Calu3 (cell line): ENCODE measurements around the gene SBF2. TPM values are rescaled to one million over a fixed set of nuclear protein-coding genes. Genes with fewer than 3 reads are reported as not detected.

Experiments used
- BruUV-seq: library from RNA; stranded (reverse); fragments of 400-500 nt; replicated peaks from 2 replicates; lab custom pipeline; 2021; lab: Mats Ljungman, UMichigan
- CTCF ChIA-PET: fragments of 300-600 bp; sonication (Branson Sonifier 250); formaldehyde crosslinking; loops from one replicate; lab custom pipeline; 2022; ENCODE audit warnings: antibody characterized with exemption; lab: Charles Lee
- DNase-seq: peaks from one replicate; pipeline ENCODE4 v3.0.0; 2022
- H3K27ac Mint-ChIP-seq: one replicate; pipeline ENCODE4 v1.8.0; 2022; ENCODE audit warnings: mixed read lengths; ENCODE audit not compliant: unreplicated experiment
- H3K27me3 Mint-ChIP-seq: one replicate; pipeline ENCODE4 v1.8.0; 2022; ENCODE audit warnings: mixed read lengths; ENCODE audit not compliant: unreplicated experiment
- H3K36me3 Mint-ChIP-seq: one replicate; pipeline ENCODE4 v1.8.0; 2022; ENCODE audit warnings: mild to moderate bottlenecking, moderate library complexity, mixed read lengths; ENCODE audit not compliant: insufficient read depth, unreplicated experiment
- H3K4me1 Mint-ChIP-seq: one replicate; pipeline ENCODE4 v1.8.0; 2022; ENCODE audit warnings: mild to moderate bottlenecking, low read depth, mixed read lengths; ENCODE audit not compliant: unreplicated experiment
- H3K4me3 Mint-ChIP-seq: one replicate; pipeline ENCODE4 v1.8.0; 2022; ENCODE audit warnings: mild to moderate bottlenecking, low read depth, moderate library complexity, mixed read lengths; ENCODE audit not compliant: unreplicated experiment
- H3K9me3 Mint-ChIP-seq: one replicate; pipeline ENCODE4 v1.8.0; 2022; ENCODE audit warnings: low read depth, mixed read lengths; ENCODE audit not compliant: unreplicated experiment
- CTCF ChIP-seq: fragments of 200-600 bp; IDR thresholded peaks from one replicate; pipeline ENCODE4 v1.8.0; 2022; ENCODE audit warnings: antibody characterized with exemption; ENCODE audit not compliant: unreplicated experiment
- intact Hi-C: fragments of 100-400 bp; cut with micrococcal nuclease; formaldehyde crosslinking; loops from one replicate; pipeline ENCODE4 v1.10.0; 2022; ENCODE audit not compliant: unreplicated experiment
- total RNA-seq: library from RNA; stranded (reverse); gene quantifications from 2 replicates; pipeline ENCODE4 v1.2.3, GENCODE V29; 2022

The SBF2 gene
- total RNA-seq, 1 experiment from 2014 or later, result 39.0 TPM

DNA sequence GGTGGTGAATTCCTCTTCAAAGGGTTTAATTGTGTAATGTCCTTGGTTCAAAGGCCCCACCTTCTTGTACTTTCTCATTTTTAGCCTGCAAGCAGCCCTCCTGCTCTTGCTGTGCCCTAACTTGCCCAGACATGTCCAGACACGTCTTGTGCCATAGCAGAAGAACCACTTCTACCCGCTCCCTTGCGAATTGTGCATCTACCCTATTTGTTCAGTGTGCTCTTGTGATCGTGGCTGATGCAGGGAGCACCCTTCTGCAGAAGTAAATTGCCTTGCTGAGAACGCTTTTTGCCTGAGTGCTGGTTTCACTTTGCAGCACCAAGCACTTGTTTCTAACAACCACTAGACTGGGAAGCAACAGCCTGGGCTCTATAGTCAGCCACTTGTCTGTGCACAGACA is 249.4 kb downstream of the SBF2 start:
- no TSS peak for BruUV-seq

GRCh38 chr11:10042699-10043098 is 251.3 kb downstream of the SBF2 start:
- Mint-ChIP-seq H3K36me3 (no peaks in the 10 kb centered on the region), H3K27me3 (no peaks in the 10 kb centered on the region), H3K4me1 (no peaks in the 10 kb centered on the region), H3K4me3 (no peak overlapping the region), H3K27ac (no peak overlapping the region), H3K9me3 (peaks cover 12% of the 10 kb centered on the region)
- no peak for DNase-seq
- intact Hi-C loops, result no loop called here
- BruUV-seq, result no TSS peak
- CTCF ChIA-PET, result no interaction called here
- no peak for TF ChIP-seq CTCF

More for the DNA sequence above, 249.4 kb downstream of the SBF2 start:
- Mint-ChIP-seq H3K4me1 (no peaks in the 10 kb centered on the region), H3K27me3 (no peaks in the 10 kb centered on the region), H3K36me3 (no peaks in the 10 kb centered on the region), H3K9me3 (peaks cover 12% of the 10 kb centered on the region), H3K27ac (no peak overlapping the region), H3K4me3 (no peak overlapping the region)
- no peak for DNase-seq
- no peak for TF ChIP-seq CTCF
- CTCF ChIA-PET, result no interaction called here
- intact Hi-C loops, result no loop called here

- Mint-ChIP-seq H3K27ac (no peak overlapping the region), H3K9me3 (peaks cover 9% of the 10 kb centered on the region), H3K4me1 (no peaks in the 10 kb centered on the region), H3K27me3 (no peaks in the 10 kb centered on the region), H3K36me3 (no peaks in the 10 kb centered on the region), H3K4me3 (no peak overlapping the region)
- intact Hi-C loops, result no loop called here
- BruUV-seq, result no TSS peak
- no peak for DNase-seq
- TF ChIP-seq CTCF, result no peak
- CTCF ChIA-PET, result no interaction called here
Measured at GRCh38 chr11:10041748-10042446, 252.1 kb downstream of the SBF2 start.

- CTCF ChIA-PET, result no interaction called here
- H3K27ac Mint-ChIP-seq, result no peak overlapping the region
- BruUV-seq, result no TSS peak
Measured at GRCh38 chr11:10041332-10041731, 252.7 kb downstream of the SBF2 start.

More at GRCh38 chr11:10041332-10041731, 252.7 kb downstream of the SBF2 start:
- H3K4me1 Mint-ChIP-seq, result no peaks in the 10 kb centered on the region
- no peaks in the 10 kb centered on the region for H3K36me3 Mint-ChIP-seq
- peaks cover 7% of the 10 kb centered on the region for H3K9me3 Mint-ChIP-seq
- no peaks in the 10 kb centered on the region for H3K27me3 Mint-ChIP-seq
- intact Hi-C loops, result no loop called here
- TF ChIP-seq CTCF, result no peak
- no peak overlapping the region for H3K4me3 Mint-ChIP-seq
- no peak for DNase-seq
